T-helper 9 cell (primary cell): ENCODE measurements around the gene HEPACAM2.

Source experiments
- DNase-seq: peaks from one replicate; pipeline ENCODE4 v3.0.0-alpha.2; 2020

Gene HEPACAM2

GRCh38 chr7:93146472-93147141, 79.7 kb downstream of the HEPACAM2 start:
- DNase-seq: no peak

- DNase-seq: no peak
Measured at GRCh38 chr7:93146036-93146435, 80.2 kb downstream of the HEPACAM2 start.

GRCh38 chr7:93145354-93145753, 80.9 kb downstream of the HEPACAM2 start:
- DNase-seq: no peak

- DNase-seq: no peak
Measured at GRCh38 chr7:93142127-93142526, 84.1 kb downstream of the HEPACAM2 start.

GRCh38 chr7:93140582-93141191, 85.6 kb downstream of the HEPACAM2 start:
- DNase-seq: no peak

GRCh38 chr7:93138576-93138975, 87.7 kb downstream of the HEPACAM2 start:
- no peak for DNase-seq
